ENCODE results near the gene ADAMTS16.

Gene ADAMTS16

DNA sequence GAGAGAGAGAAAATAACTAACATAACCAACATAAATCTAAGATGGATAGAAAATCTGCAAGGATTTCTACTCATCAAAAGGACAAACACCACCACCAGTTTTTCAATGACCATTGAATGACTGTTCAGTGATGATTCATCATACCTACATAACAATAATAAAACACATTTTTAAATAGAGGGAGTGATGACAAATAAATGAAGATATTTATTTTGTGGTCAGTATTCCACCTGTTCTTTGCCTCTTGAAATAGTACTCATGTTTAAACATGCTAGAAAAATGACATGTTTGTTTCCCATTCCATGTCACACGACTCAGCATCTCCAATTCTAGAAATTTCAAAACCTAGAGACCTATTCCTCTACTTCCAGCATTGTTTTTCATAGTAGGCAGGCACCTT, 34.6 kb upstream of the ADAMTS16 start:
- ChIA-PET POLR2A (no interaction called here), CTCF (no interaction called here)
- Histone ChIP-seq H3K4me1 (ENCODE audit: control extremely low read depth in 1 of 4, control insufficient read depth in 4 of 4, insufficient read depth in 4 of 4, low read length in 3 of 4) (no peaks in the 10 kb centered on the region), H3K4me3 (ENCODE audit: control insufficient read depth in 1 of 7, extremely low read depth in 1 of 7, insufficient read depth in 4 of 7, low read depth in 2 of 7, low read length in 6 of 7) (no peak overlapping the region), H3K9me3 (ENCODE audit: control extremely low read depth in 1 of 5, control insufficient read depth in 4 of 5, insufficient read depth in 2 of 5, low read depth in 1 of 5, low read length in 4 of 5) (no peaks in the 10 kb centered on the region), H3K27me3 (replicated peaks in 2 of 5; ENCODE audit: control insufficient read depth in 4 of 5, insufficient read depth in 5 of 5, low read length in 4 of 5) (no peaks in the 10 kb centered on the region), H3K36me3 (ENCODE audit: control insufficient read depth in 4 of 4, insufficient read depth in 4 of 4, low read length in 3 of 4) (no peaks in the 10 kb centered on the region), H3K27ac (ENCODE audit: insufficient read depth in 1 of 2, low read depth in 1 of 2, low read length in 2 of 2, poor library complexity in 1 of 2, severe bottlenecking in 2 of 2) (no peak overlapping the region)
- WGBS (ENCODE audit: insufficient coverage) = no CpG with 5 or more reads among the region's 1 CpG
- no peak for DNase-seq

DNA sequence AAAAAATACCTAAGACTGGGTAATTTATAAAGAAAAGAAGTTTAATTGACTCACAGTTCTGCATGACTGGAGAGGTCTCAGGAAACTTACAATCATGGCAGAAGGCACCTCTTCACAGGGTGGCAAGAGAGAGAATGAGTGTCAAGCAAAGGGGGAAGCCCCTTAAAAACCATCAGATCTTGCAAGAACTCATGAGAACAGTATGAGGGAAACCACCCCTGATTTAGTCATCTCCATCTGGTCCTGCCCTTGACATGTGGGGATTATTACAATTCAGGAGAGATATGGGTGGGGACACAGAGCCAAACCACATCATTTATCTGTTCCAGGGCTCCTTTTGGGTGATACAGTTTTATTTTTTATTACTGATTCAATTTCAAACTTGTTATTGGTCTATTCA, 23.2 kb upstream of the ADAMTS16 start:
- POLR2A ChIA-PET = no interaction called here
- no peaks in the 10 kb centered on the region for H3K36me3 ChIP-seq (ENCODE audit: control insufficient read depth in 4 of 4, insufficient read depth in 4 of 4, low read length in 3 of 4)
- no peaks in the 10 kb centered on the region for H3K27me3 ChIP-seq (replicated peaks in 2 of 5; ENCODE audit: control insufficient read depth in 4 of 5, insufficient read depth in 5 of 5, low read length in 4 of 5)
- no peak overlapping the region for H3K4me3 ChIP-seq (ENCODE audit: control insufficient read depth in 1 of 7, extremely low read depth in 1 of 7, insufficient read depth in 4 of 7, low read depth in 2 of 7, low read length in 6 of 7)
- DNase-seq = no peak
- peaks cover 0 to 4% (median 2%) of the 10 kb centered on the region in 5 experiments for H3K9me3 ChIP-seq (ENCODE audit: control extremely low read depth in 1 of 5, control insufficient read depth in 4 of 5, insufficient read depth in 2 of 5, low read depth in 1 of 5, low read length in 4 of 5)
- H3K27ac ChIP-seq (ENCODE audit: insufficient read depth in 1 of 2, low read depth in 1 of 2, low read length in 2 of 2, poor library complexity in 1 of 2, severe bottlenecking in 2 of 2) = no peak overlapping the region
- H3K4me1 ChIP-seq (ENCODE audit: control extremely low read depth in 1 of 4, control insufficient read depth in 4 of 4, insufficient read depth in 4 of 4, low read length in 3 of 4) = no peaks in the 10 kb centered on the region
- CTCF ChIA-PET = no interaction called here

DNA sequence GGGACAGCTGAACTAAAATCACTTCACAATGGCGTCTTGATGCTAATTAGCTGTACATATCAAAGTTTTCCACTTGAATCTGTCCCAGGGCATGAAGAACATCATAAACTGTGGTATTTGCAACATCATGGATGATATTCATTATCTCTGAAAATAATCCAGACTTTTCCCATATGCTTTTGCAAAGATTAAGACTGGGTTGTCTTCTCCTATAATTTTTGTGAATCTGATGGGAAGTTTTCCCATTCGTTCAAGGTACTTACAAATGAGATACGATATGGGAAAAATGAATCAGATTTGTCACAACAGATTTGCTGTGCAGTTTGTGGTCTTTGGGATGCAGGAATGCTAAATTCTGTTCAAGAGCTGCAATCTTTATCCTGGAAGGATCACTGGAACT, 17.4 kb upstream of the ADAMTS16 start:
- H3K4me1 ChIP-seq (ENCODE audit: control extremely low read depth in 1 of 4, control insufficient read depth in 4 of 4, insufficient read depth in 4 of 4, low read length in 3 of 4) = no peaks in the 10 kb centered on the region
- no peaks in the 10 kb centered on the region for H3K36me3 ChIP-seq (ENCODE audit: control insufficient read depth in 4 of 4, insufficient read depth in 4 of 4, low read length in 3 of 4)
- peaks cover 0 to 3% (median 0%) of the 10 kb centered on the region in 5 experiments for H3K27me3 ChIP-seq (replicated peaks in 2 of 5; ENCODE audit: control insufficient read depth in 4 of 5, insufficient read depth in 5 of 5, low read length in 4 of 5)
- no peak overlapping the region for H3K27ac ChIP-seq (ENCODE audit: insufficient read depth in 1 of 2, low read depth in 1 of 2, low read length in 2 of 2, poor library complexity in 1 of 2, severe bottlenecking in 2 of 2)
- no peak overlapping the region for H3K4me3 ChIP-seq (ENCODE audit: control insufficient read depth in 1 of 7, extremely low read depth in 1 of 7, insufficient read depth in 4 of 7, low read depth in 2 of 7, low read length in 6 of 7)
- no peak for DNase-seq
- CTCF ChIA-PET = no interaction called here
- peaks cover 0 to 4% (median 0%) of the 10 kb centered on the region in 5 experiments for H3K9me3 ChIP-seq (ENCODE audit: control extremely low read depth in 1 of 5, control insufficient read depth in 4 of 5, insufficient read depth in 2 of 5, low read depth in 1 of 5, low read length in 4 of 5)
- WGBS (ENCODE audit: insufficient coverage) = 100% methylated on average over 2 of the region's 3 CpGs
- POLR2A ChIA-PET = no interaction called here

DNA sequence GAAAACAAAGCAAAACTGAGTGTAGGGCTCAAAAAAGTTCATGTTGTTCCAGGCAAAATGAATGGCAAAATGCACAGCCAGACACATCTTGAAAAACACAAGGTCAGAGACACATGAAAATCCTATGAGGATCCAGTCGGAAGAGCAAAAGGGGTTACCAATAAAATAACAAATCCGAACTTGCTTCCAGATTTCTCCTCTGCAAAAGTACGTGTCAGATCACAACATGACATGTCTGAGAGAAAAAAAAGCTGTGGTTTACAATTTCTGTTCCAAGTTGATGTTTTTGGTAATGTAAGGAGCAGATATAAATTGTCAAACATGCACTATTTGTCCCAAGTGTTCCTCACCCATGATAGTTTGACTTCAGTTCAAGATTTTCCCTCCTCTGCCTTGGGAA, 15.9 kb upstream of the ADAMTS16 start:
- DNase-seq = no peak
- Histone ChIP-seq H3K36me3 (ENCODE audit: control insufficient read depth in 4 of 4, insufficient read depth in 4 of 4, low read length in 3 of 4) (no peaks in the 10 kb centered on the region), H3K9me3 (ENCODE audit: control extremely low read depth in 1 of 5, control insufficient read depth in 4 of 5, insufficient read depth in 2 of 5, low read depth in 1 of 5, low read length in 4 of 5) (no peaks in the 10 kb centered on the region), H3K27me3 (replicated peaks in 2 of 5; ENCODE audit: control insufficient read depth in 4 of 5, insufficient read depth in 5 of 5, low read length in 4 of 5) (peaks cover 0 to 3% (median 0%) of the 10 kb centered on the region in 5 experiments), H3K4me1 (ENCODE audit: control extremely low read depth in 1 of 4, control insufficient read depth in 4 of 4, insufficient read depth in 4 of 4, low read length in 3 of 4) (no peaks in the 10 kb centered on the region), H3K27ac (ENCODE audit: insufficient read depth in 1 of 2, low read depth in 1 of 2, low read length in 2 of 2, poor library complexity in 1 of 2, severe bottlenecking in 2 of 2) (no peak overlapping the region), H3K4me3 (ENCODE audit: control insufficient read depth in 1 of 7, extremely low read depth in 1 of 7, insufficient read depth in 4 of 7, low read depth in 2 of 7, low read length in 6 of 7) (no peak overlapping the region)
- no CpG with 5 or more reads among the region's 3 CpGs for WGBS (ENCODE audit: insufficient coverage)
- ChIA-PET CTCF (no interaction called here), POLR2A (no interaction called here)

DNA sequence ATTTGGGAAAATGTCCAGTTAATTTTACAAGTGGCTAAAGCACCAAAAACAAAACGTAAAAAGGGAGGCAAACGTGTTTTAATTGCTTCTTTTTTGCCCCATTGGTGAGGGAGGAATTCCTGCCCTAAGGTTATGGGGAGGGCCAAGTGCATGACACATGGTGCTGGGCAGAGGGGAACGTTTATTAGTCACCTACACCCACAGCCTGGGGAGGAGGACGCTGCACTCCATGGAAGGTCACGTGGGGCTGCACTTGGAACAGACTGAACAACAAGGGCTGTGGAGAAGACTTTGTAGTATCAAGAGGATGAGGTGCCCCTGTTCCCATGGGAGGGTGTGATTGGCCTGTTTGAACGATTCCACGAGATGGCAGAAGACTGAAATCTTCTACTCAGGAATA, 13.7 kb upstream of the ADAMTS16 start:
- H3K9me3 ChIP-seq (ENCODE audit: control extremely low read depth in 1 of 5, control insufficient read depth in 4 of 5, insufficient read depth in 2 of 5, low read depth in 1 of 5, low read length in 4 of 5) = no peaks in the 10 kb centered on the region
- ChIA-PET CTCF (no interaction called here), POLR2A (no interaction called here)
- no peaks in the 10 kb centered on the region for H3K4me1 ChIP-seq (ENCODE audit: control extremely low read depth in 1 of 4, control insufficient read depth in 4 of 4, insufficient read depth in 4 of 4, low read length in 3 of 4)
- no peak overlapping the region for H3K27ac ChIP-seq (ENCODE audit: insufficient read depth in 1 of 2, low read depth in 1 of 2, low read length in 2 of 2, poor library complexity in 1 of 2, severe bottlenecking in 2 of 2)
- 82% methylated on average over 5 of the region's 7 CpGs for WGBS (ENCODE audit: insufficient coverage)
- H3K27me3 ChIP-seq (replicated peaks in 2 of 5; ENCODE audit: control insufficient read depth in 4 of 5, insufficient read depth in 5 of 5, low read length in 4 of 5) = peaks cover 0 to 3% (median 0%) of the 10 kb centered on the region in 5 experiments
- no peak for DNase-seq
- no peak overlapping the region for H3K4me3 ChIP-seq (ENCODE audit: control insufficient read depth in 1 of 7, extremely low read depth in 1 of 7, insufficient read depth in 4 of 7, low read depth in 2 of 7, low read length in 6 of 7)
- H3K36me3 ChIP-seq (ENCODE audit: control insufficient read depth in 4 of 4, insufficient read depth in 4 of 4, low read length in 3 of 4) = no peaks in the 10 kb centered on the region

DNA sequence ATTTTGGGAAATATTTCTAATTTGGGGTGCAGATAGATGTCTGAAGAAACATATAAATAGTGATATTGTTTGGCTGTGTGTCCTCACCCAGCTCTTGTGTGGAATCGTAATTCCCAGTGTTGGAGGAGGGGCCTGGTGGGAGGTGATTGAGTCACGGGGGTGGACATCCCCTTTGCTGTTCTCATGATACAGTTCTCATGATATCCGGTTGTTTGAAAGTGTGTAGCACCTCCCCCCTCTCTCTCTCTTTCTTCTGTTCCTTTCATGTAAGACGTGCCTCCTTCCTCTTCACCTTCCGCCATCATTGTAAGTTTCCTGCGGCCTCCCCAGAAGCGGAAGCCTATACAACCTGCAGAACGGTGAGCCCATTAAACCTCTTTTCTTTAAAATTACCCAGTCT, 11.4 kb upstream of the ADAMTS16 start:
- Histone ChIP-seq H3K4me1 (ENCODE audit: control extremely low read depth in 1 of 4, control insufficient read depth in 4 of 4, insufficient read depth in 4 of 4, low read length in 3 of 4) (no peaks in the 10 kb centered on the region), H3K9me3 (ENCODE audit: control extremely low read depth in 1 of 5, control insufficient read depth in 4 of 5, insufficient read depth in 2 of 5, low read depth in 1 of 5, low read length in 4 of 5) (no peaks in the 10 kb centered on the region), H3K36me3 (ENCODE audit: control insufficient read depth in 4 of 4, insufficient read depth in 4 of 4, low read length in 3 of 4) (no peaks in the 10 kb centered on the region), H3K4me3 (ENCODE audit: control insufficient read depth in 1 of 7, extremely low read depth in 1 of 7, insufficient read depth in 4 of 7, low read depth in 2 of 7, low read length in 6 of 7) (no peak overlapping the region), H3K27me3 (replicated peaks in 2 of 5; ENCODE audit: control insufficient read depth in 4 of 5, insufficient read depth in 5 of 5, low read length in 4 of 5) (peaks cover 0 to 3% (median 0%) of the 10 kb centered on the region in 5 experiments), H3K27ac (ENCODE audit: insufficient read depth in 1 of 2, low read depth in 1 of 2, low read length in 2 of 2, poor library complexity in 1 of 2, severe bottlenecking in 2 of 2) (no peak overlapping the region)
- ChIA-PET CTCF (interaction anchor here (1.2 kb wide), 1 partner anchor 12 kb away, joined by 4 read pairs; no protein-coding TSS in a partner anchor), POLR2A (no interaction called here)
- WGBS (ENCODE audit: insufficient coverage) = 75% methylated on average over 4 of the region's 8 CpGs
- no peak for DNase-seq

DNA sequence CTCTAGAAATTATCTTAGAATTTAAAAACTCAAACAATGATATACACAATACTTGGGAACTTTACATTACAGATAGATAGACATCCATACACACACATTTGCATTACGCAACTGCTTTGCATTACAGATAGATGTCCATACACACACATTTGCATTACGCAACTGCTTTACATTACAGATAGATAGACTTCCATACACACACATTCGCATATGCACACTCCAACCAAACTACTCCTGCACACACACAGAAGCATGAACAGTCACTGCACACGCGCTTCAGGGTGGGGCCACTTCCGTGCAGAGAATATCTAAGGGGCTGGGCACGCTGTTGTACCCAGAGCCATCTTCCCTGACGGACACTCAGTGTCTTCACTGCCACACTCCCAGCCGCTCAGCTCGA, 7.9 kb upstream of the ADAMTS16 start:
- Histone ChIP-seq H3K27ac (ENCODE audit: insufficient read depth in 1 of 2, low read depth in 1 of 2, low read length in 2 of 2, poor library complexity in 1 of 2, severe bottlenecking in 2 of 2) (no peak overlapping the region), H3K9me3 (ENCODE audit: control extremely low read depth in 1 of 5, control insufficient read depth in 4 of 5, insufficient read depth in 2 of 5, low read depth in 1 of 5, low read length in 4 of 5) (no peaks in the 10 kb centered on the region), H3K36me3 (ENCODE audit: control insufficient read depth in 4 of 4, insufficient read depth in 4 of 4, low read length in 3 of 4) (no peaks in the 10 kb centered on the region), H3K4me3 (ENCODE audit: control insufficient read depth in 1 of 7, extremely low read depth in 1 of 7, insufficient read depth in 4 of 7, low read depth in 2 of 7, low read length in 6 of 7) (no peak overlapping the region), H3K4me1 (ENCODE audit: control extremely low read depth in 1 of 4, control insufficient read depth in 4 of 4, insufficient read depth in 4 of 4, low read length in 3 of 4) (no peaks in the 10 kb centered on the region), H3K27me3 (replicated peaks in 2 of 5; ENCODE audit: control insufficient read depth in 4 of 5, insufficient read depth in 5 of 5, low read length in 4 of 5) (peaks cover 0 to 5% (median 0%) of the 10 kb centered on the region in 5 experiments)
- ChIA-PET POLR2A (no interaction called here), CTCF (no interaction called here)
- 88% methylated on average over 10 of the region's 10 CpGs for WGBS (ENCODE audit: insufficient coverage)
- no peak for DNase-seq
